ENCODE measurements around the gene LRRC8E.

- TF ChIP-seq CTCF (IDR thresholded peaks at IDR 0.05): peak in 1 of 3 experiments; percentile 23
- TF ChIP-seq POLR2A (IDR thresholded peaks at IDR 0.05): no peak
Measured at GRCh38 chr19:7933411-7933810, 45.1 kb downstream of the LRRC8E start.
